B cell (primary cell): ENCODE measurements around the gene ELFN1. TPM values are rescaled to one million over a fixed set of nuclear protein-coding genes. Genes with fewer than 3 reads are reported as not detected.

Source experiments
- ATAC-seq: fragments of 200-7000 bp; cut with Tn5 transposase; one replicate; pipeline ENCODE4 v1.10.0; 2021; ENCODE audit warnings: low read depth, mild to moderate bottlenecking, moderate number of reproducible peaks, moderate library complexity
- CTCF ChIA-PET: fragments of 350-600 bp; sonication (Branson Sonifier 250); formaldehyde crosslinking; loops from one replicate; lab custom pipeline; 2021; ENCODE audit warnings: antibody characterized with exemption, inconsistent platforms; lab: Charles Lee
- POLR2A ChIA-PET: fragments of 350-600 bp; sonication (Branson Sonifier 250); formaldehyde crosslinking; loops from one replicate; lab custom pipeline; 2021; ENCODE audit warnings: antibody characterized with exemption; lab: Charles Lee
- DNase-seq: peaks from one replicate; pipeline ENCODE4 v3.0.0; 2013
- H2AFZ ChIP-seq: 2 replicates; pipeline ENCODE4 v1.6.1; 2012; ENCODE audit warnings: mild to moderate bottlenecking, low read depth, low read length; ENCODE audit not compliant: insufficient read depth, poor library complexity, severe bottlenecking
- H3K27ac ChIP-seq, 2 donors: 1 replicate in 1 of 2; 2 replicates in 1 of 2; pipeline ENCODE4 v1.5.1; 2012 to 2013; ENCODE audit warnings: low read length in 2 of 2, mild to moderate bottlenecking in 2 of 2, moderate library complexity in 1 of 2
- H3K27me3 ChIP-seq, 4 experiments: fragments of 200-600 bp in 1 of 4; sonication (generic) in 1 of 4; replicated peaks in 1 of 4; 1 replicate in 2 of 4; 2 replicates in 2 of 4; pipeline versions ENCODE4 v1.6.1 to v1.7.0; 2013 to 2016; ENCODE audit warnings: low read length in 3 of 4, mild to moderate bottlenecking in 2 of 4, mixed read lengths in 1 of 4, moderate library complexity in 1 of 4; ENCODE audit not compliant: insufficient read depth in 4 of 4, control insufficient read depth in 3 of 4; ENCODE audit errors: control extremely low read depth in 1 of 4
- H3K36me3 ChIP-seq, 2 experiments: replicated peaks in 1 of 2; 1 replicate in 1 of 2; 2 replicates in 1 of 2; pipeline versions ENCODE4 v1.6.1 to v1.7.1; 2013; ENCODE audit warnings: low read length in 1 of 2; ENCODE audit not compliant: insufficient read depth in 2 of 2, control insufficient read depth in 1 of 2; ENCODE audit errors: control extremely low read depth in 1 of 2, extremely low read depth in 1 of 2
- H3K4me1 ChIP-seq, 2 donors: fragments of 200-600 bp in 1 of 2; sonication (generic) in 1 of 2; 1 replicate in 1 of 2; 2 replicates in 1 of 2; pipeline versions ENCODE4 v1.5.1 to v1.6.1; 2013 to 2017; ENCODE audit warnings: low read length in 2 of 2; ENCODE audit not compliant: control insufficient read depth in 2 of 2, insufficient read depth in 2 of 2
- H3K4me2 ChIP-seq: replicated peaks from 2 replicates; pipeline ENCODE3; 2012; ENCODE audit warnings: mild to moderate bottlenecking, low read depth, low read length; ENCODE audit not compliant: poor library complexity, severe bottlenecking
- H3K4me3 ChIP-seq, 5 experiments: fragments of 200-600 bp in 1 of 5; sonication (generic) in 1 of 5; 1 replicate in 3 of 5; 2 replicates in 2 of 5; pipeline versions ENCODE4 v1.5.1 to v1.7.0; 2011 to 2016; ENCODE audit warnings: low read length in 4 of 5, mild to moderate bottlenecking in 4 of 5, low read depth in 2 of 5, control low read depth in 1 of 5, moderate library complexity in 1 of 5; ENCODE audit not compliant: insufficient read depth in 1 of 5; ENCODE audit errors: control extremely low read depth in 1 of 5, extremely low read depth in 1 of 5
- H3K79me2 ChIP-seq: fragments of 200-600 bp; sonication (generic); one replicate; pipeline ENCODE4 v1.6.0; 2016; ENCODE audit warnings: low read length; ENCODE audit not compliant: control insufficient read depth, insufficient read depth
- H3K9ac ChIP-seq: fragments of 200-600 bp; sonication (generic); 2 replicates; pipeline ENCODE4 v1.6.1; 2017; ENCODE audit warnings: mild to moderate bottlenecking, low read length, moderate library complexity
- H3K9me3 ChIP-seq, 3 donors: one replicate each; pipeline versions ENCODE4 v1.6.1 to v1.7.1; 2013; ENCODE audit warnings: low read length in 2 of 3; ENCODE audit not compliant: control insufficient read depth in 2 of 3, insufficient read depth in 1 of 3; ENCODE audit errors: control extremely low read depth in 1 of 3
- H4K20me1 ChIP-seq: 2 replicates; pipeline ENCODE4 v1.6.0; 2012; ENCODE audit warnings: mild to moderate bottlenecking, low read length; ENCODE audit not compliant: insufficient read depth, control insufficient read depth, poor library complexity, severe bottlenecking
- H3K27ac Mint-ChIP-seq: one replicate; pipeline ENCODE4 v1.8.0; 2021; ENCODE audit warnings: mixed read lengths
- H3K27me3 Mint-ChIP-seq: one replicate; pipeline ENCODE4 v1.8.0; 2021; ENCODE audit warnings: mixed read lengths
- H3K4me1 Mint-ChIP-seq: one replicate; pipeline ENCODE4 v1.8.0; 2021; ENCODE audit warnings: mixed read lengths
- H3K4me3 Mint-ChIP-seq: one replicate; pipeline ENCODE4 v1.8.0; 2021; ENCODE audit warnings: mixed read lengths
- H3K9me3 Mint-ChIP-seq: one replicate; pipeline ENCODE4 v1.8.0; 2022; ENCODE audit warnings: mixed read lengths; ENCODE audit not compliant: insufficient read depth
- CTCF ChIP-seq: fragments of 200-600 bp; IDR thresholded peaks from one replicate; pipeline ENCODE4 v1.8.0; 2022; ENCODE audit warnings: antibody characterized with exemption, mild to moderate bottlenecking
- EZH2 ChIP-seq: IDR thresholded peaks from 2 replicates; pipeline ENCODE4 v1.6.1; 2012; ENCODE audit warnings: borderline replicate concordance, low read depth, mild to moderate bottlenecking, moderate library complexity, low read length; ENCODE audit not compliant: insufficient read depth, poor library complexity, severe bottlenecking
- WGBS: methylation state at CpG from one replicate; pipeline ENCODE4 v1.1.5; 2013; ENCODE audit warnings: missing lambda C conversion rate; ENCODE audit not compliant: insufficient coverage; 5-methylcytosine and 5-hydroxymethylcytosine counted together
- intact Hi-C: fragments of 100-400 bp; cut with micrococcal nuclease; formaldehyde crosslinking; loops from one replicate; pipeline ENCODE4 v1.10.0; 2022
- polyA plus RNA-seq: library from polyadenylated mRNA; depleted of rRNA; stranded (reverse); fragments of >200 nt; gene quantifications from 2 replicates; pipeline ENCODE4 v1.2.3, GENCODE V29; 2012
- total RNA-seq, 2 donors: library from RNA; stranded (reverse); fragments of 120-200 nt in 1 of 2; gene quantifications; 1 replicate in 1 of 2; 2 replicates in 1 of 2; pipeline versions ENCODE4 v1.2.3 to v1.2.4, GENCODE V29; 2013 to 2022

Gene ELFN1
- total and polyA plus RNA-seq, 2 donors (not counting 1 experiment from before 2014, with no cell fraction given): 0.12 TPM; not detected in 1

GRCh38 chr7:1693991-1694524, 24.0 kb downstream of the ELFN1 start:
- 81% methylated on average over 15 of the region's 16 CpGs for WGBS

More at GRCh38 chr7:1693991-1694524, 24.0 kb downstream of the ELFN1 start:
- Histone ChIP-seq H3K4me1 (no peaks in the 10 kb centered on the region), H3K27ac (no peak overlapping the region), H2AFZ (no peak overlapping the region), H3K4me3 (no peak overlapping the region), H3K9me3 (peaks cover 0 to 5% (median 0%) of the 10 kb centered on the region in 3 donors), H3K36me3 (no peaks in the 10 kb centered on the region), H3K9ac (no peak overlapping the region), H3K79me2 (no peaks in the 10 kb centered on the region), H3K27me3 (peaks cover 0 to 7% (median 0%) of the 10 kb centered on the region in 4 experiments), H3K4me2 (no peak overlapping the region), H4K20me1 (no peaks in the 10 kb centered on the region)
- DNase-seq (no peak), ATAC-seq (no peak)
- intact Hi-C loops: no loop called here
- no peak overlapping the region for H3K4me3 Mint-ChIP-seq
- no peak overlapping the region for H3K27ac Mint-ChIP-seq
- ChIA-PET CTCF (no interaction called here), POLR2A (no interaction called here)
- no peaks in the 10 kb centered on the region for H3K9me3 Mint-ChIP-seq
- TF ChIP-seq EZH2 (no peak), CTCF (no peak)
- peaks cover 27% of the 10 kb centered on the region for H3K27me3 Mint-ChIP-seq
- H3K4me1 Mint-ChIP-seq: no peaks in the 10 kb centered on the region
